ENCODE results near the gene TM2D3. TPM values are rescaled to one million over a fixed set of nuclear protein-coding genes. Genes with fewer than 3 reads are reported as not detected.

Gene TM2D3
- total RNA-seq, 1 experiment from 2014 or later = 34.9 TPM

DNA sequence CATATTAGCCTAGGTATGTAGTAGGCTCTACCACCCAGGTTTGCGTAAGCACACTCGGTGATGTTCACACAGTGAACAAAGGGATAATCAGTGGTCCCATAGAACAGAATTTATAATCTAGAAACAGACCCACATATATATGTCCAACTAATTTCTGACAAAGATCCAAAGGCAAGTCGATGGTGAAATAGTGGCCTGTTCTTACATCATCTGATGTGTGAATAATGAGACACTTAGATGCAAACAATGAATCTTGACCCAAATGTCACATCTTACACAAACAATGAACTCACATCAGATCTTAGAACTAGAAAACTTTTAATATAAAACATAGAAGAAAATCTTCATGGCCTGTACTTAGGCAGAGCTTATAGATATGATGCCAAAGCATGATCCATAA is 17.6 kb upstream of the TM2D3 start:
- no peaks in the 10 kb centered on the region for H3K27me3 ChIP-seq (ENCODE audit: insufficient read depth, low read length)
- H3K4me1 ChIP-seq (ENCODE audit: insufficient read depth, low read length) = no peaks in the 10 kb centered on the region
- H3K27ac Mint-ChIP-seq = no peak overlapping the region
- H2AFZ ChIP-seq (ENCODE audit: low read length) = no peak overlapping the region
- no peak overlapping the region for H3K9ac ChIP-seq (ENCODE audit: extremely low read depth, insufficient read length, low read length)
- TF ChIP-seq, protein P1, sequence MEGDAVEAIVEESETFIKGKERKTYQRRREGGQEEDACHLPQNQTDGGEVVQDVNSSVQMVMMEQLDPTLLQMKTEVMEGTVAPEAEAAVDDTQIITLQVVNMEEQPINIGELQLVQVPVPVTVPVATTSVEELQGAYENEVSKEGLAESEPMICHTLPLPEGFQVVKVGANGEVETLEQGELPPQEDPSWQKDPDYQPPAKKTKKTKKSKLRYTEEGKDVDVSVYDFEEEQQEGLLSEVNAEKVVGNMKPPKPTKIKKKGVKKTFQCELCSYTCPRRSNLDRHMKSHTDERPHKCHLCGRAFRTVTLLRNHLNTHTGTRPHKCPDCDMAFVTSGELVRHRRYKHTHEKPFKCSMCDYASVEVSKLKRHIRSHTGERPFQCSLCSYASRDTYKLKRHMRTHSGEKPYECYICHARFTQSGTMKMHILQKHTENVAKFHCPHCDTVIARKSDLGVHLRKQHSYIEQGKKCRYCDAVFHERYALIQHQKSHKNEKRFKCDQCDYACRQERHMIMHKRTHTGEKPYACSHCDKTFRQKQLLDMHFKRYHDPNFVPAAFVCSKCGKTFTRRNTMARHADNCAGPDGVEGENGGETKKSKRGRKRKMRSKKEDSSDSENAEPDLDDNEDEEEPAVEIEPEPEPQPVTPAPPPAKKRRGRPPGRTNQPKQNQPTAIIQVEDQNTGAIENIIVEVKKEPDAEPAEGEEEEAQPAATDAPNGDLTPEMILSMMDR (conservative IDR thresholded peaks at IDR 0.05) = no peak
- 0 out of 4 replicates have a peak, but pooled peaks cover 0 to under 1% of the 10 kb centered on the region in 2 experiments for H3K4me1 Mint-ChIP-seq
- no peak overlapping the region for H2AK5ac ChIP-seq (ENCODE audit: insufficient read length, low read length)
- H3K9me3 ChIP-seq (ENCODE audit: control insufficient read depth, low read depth, low read length) = no peaks in the 10 kb centered on the region
- H2BK15ac ChIP-seq (ENCODE audit: low read depth, low read length) = no peak overlapping the region
- no peak overlapping the region for H2BK12ac ChIP-seq (ENCODE audit: insufficient read length, low read depth, low read length)
- no peak overlapping the region for H3K56ac ChIP-seq (ENCODE audit: insufficient read length, low read depth, low read length)
- WGBS (ENCODE audit: extremely low coverage, insufficient read length, low lambda C conversion rate) = no CpG with 5 or more reads among the region's 3 CpGs
- H2BK5ac ChIP-seq (ENCODE audit: insufficient read length, low read length) = no peak overlapping the region
- no peaks in the 10 kb centered on the region for H3K79me2 ChIP-seq (ENCODE audit: insufficient read depth, low read length)
- H4K20me1 ChIP-seq (ENCODE audit: control insufficient read depth, insufficient read depth, insufficient read length) = no peaks in the 10 kb centered on the region
- H4K91ac ChIP-seq (ENCODE audit: insufficient read length, low read depth, low read length) = no peak overlapping the region
- H3T11ph ChIP-seq (ENCODE audit: low read length) = no peak overlapping the region
- no peak overlapping the region for H4K5ac ChIP-seq (ENCODE audit: insufficient read length, low read depth, low read length)
- no peak overlapping the region for H2BK120ac ChIP-seq (ENCODE audit: low read depth, low read length, poor library complexity, severe bottlenecking)
- H2BK20ac ChIP-seq (ENCODE audit: low read depth, low read length, poor library complexity, severe bottlenecking) = no peak overlapping the region
- H3K4ac ChIP-seq (ENCODE audit: low read depth, low read length) = no peak overlapping the region
- DNase-seq = no peak
- no peaks in the 10 kb centered on the region for H3K79me1 ChIP-seq (ENCODE audit: insufficient read depth, low read depth, low read length, poor library complexity, severe bottlenecking)
- H3K14ac ChIP-seq (ENCODE audit: insufficient read depth, low read length) = no peak overlapping the region
- H3K36me3 Mint-ChIP-seq (ENCODE audit: insufficient read depth in 1 of 3, low read depth in 3 of 3) = peaks cover 4 to 26% (median 7%) of the 10 kb centered on the region in 3 experiments; a peak in 5 of 7 replicates
- H3K27ac ChIP-seq (ENCODE audit: insufficient read length, low read depth, low read length) = no peak overlapping the region
- no peaks in the 10 kb centered on the region for H3K27me3 Mint-ChIP-seq (ENCODE audit: low read depth)
- no peak overlapping the region for H3K4me3 Mint-ChIP-seq
- H3K23me2 ChIP-seq (ENCODE audit: insufficient read length, low read depth, low read length, poor library complexity, severe bottlenecking) = no peaks in the 10 kb centered on the region
- no peak overlapping the region for H4K8ac ChIP-seq (replicated peaks; ENCODE audit: insufficient read length, low read depth, low read length)
- no peak overlapping the region for H3K18ac ChIP-seq (ENCODE audit: insufficient read length, low read depth, low read length)
- peaks cover 3% of the 10 kb centered on the region in 2 experiments; a peak in 4 of 5 replicates for H3K9me3 Mint-ChIP-seq
- no peak overlapping the region for H3K4me2 ChIP-seq (ENCODE audit: insufficient read depth, insufficient read length, low read length)
- H3K23ac ChIP-seq (ENCODE audit: insufficient read length, low read depth, low read length) = no peak overlapping the region

Data from H9 (cell line).